Esophagus muscularis mucosa (tissue), 4 donors: ENCODE results near the gene CDCP2. TPM values are rescaled to one million over a fixed set of nuclear protein-coding genes. Genes with fewer than 3 reads are reported as not detected.

Source experiments
- DNase-seq: peaks from one replicate; pipeline ENCODE4 v3.0.0-alpha.2; 2017; ENCODE audit errors: extremely low spot score
- H3K27ac ChIP-seq, 4 donors: fragments of 200-600 bp; sonication (generic); replicated peaks in 1 of 4; 1 replicate in 3 of 4; 2 replicates in 1 of 4; pipeline ENCODE4 v1.5.1; 2016 to 2019; ENCODE audit warnings: mild to moderate bottlenecking in 1 of 4
- H3K27me3 ChIP-seq, 4 donors: fragments of 200-600 bp; sonication (generic); one replicate each; pipeline versions ENCODE4 v1.5.1 to v1.6.0; 2016 to 2019
- H3K36me3 ChIP-seq, 4 donors: fragments of 200-600 bp; sonication (generic); one replicate each; pipeline ENCODE4 v1.5.1; 2016 to 2019
- H3K4me1 ChIP-seq, 4 donors: fragments of 200-600 bp; sonication (generic); one replicate each; pipeline ENCODE4 v1.5.1; 2016 to 2019
- H3K4me3 ChIP-seq, 4 donors: fragments of 200-600 bp; sonication (generic); 1 replicate in 2 of 4; 2 replicates in 2 of 4; pipeline ENCODE4 v1.5.1; 2016 to 2019; ENCODE audit warnings: mild to moderate bottlenecking in 4 of 4, moderate library complexity in 1 of 4
- H3K9me3 ChIP-seq, 4 donors: fragments of 200-600 bp; sonication (generic); 1 replicate in 3 of 4; 2 replicates in 1 of 4; pipeline ENCODE4 v1.5.1; 2016 to 2019
- EP300 ChIP-seq: sonication (generic); formaldehyde crosslinking; IDR thresholded peaks from one replicate; pipeline ENCODE4 v1.6.1; 2017; ENCODE audit warnings: antibody characterized with exemption
- POLR2A ChIP-seq: fragments of 450-650 bp; IDR thresholded peaks from one replicate; pipeline ENCODE4 v1.6.1; 2017; ENCODE audit warnings: antibody characterized with exemption, moderate library complexity, mild to moderate bottlenecking, low read depth
- POLR2AphosphoS5 ChIP-seq, 2 donors: sonication (generic); formaldehyde crosslinking; IDR thresholded peaks; one replicate each; pipeline ENCODE4 v1.6.1; 2017; ENCODE audit warnings: antibody characterized with exemption in 2 of 2
- WGBS: methylation state at CpG from one replicate; pipeline ENCODE4 v1.1.5; 2018; 5-methylcytosine and 5-hydroxymethylcytosine counted together
- intact Hi-C: fragments of 100-400 bp; cut with DNase I; formaldehyde crosslinking; loops from one replicate; pipeline ENCODE4 v1.15.1; 2023
- total RNA-seq, 4 donors: library from RNA; depleted of rRNA; stranded (reverse); fragments of >200 nt; gene quantifications; one replicate each; pipeline versions ENCODE4 v1.1.0 to v1.2.1, GENCODE V29; 2016
- TF ChIP-seq, protein P1 (sequence below), 3 experiments: fragments of 200-600 bp in 2 of 3; fragments of 450-650 bp in 1 of 3; sonication (generic) in 2 of 3; IDR thresholded peaks; one replicate each; pipeline ENCODE4 v1.5.1; 2017 to 2019; ENCODE audit warnings: antibody characterized with exemption in 3 of 3, mild to moderate bottlenecking in 2 of 3, moderate library complexity in 1 of 3

CDCP2 gene
- total RNA-seq, 4 donors from 2014 or later: 0.26 to 0.40 (median 0.33) TPM; not detected in 1

DNA sequence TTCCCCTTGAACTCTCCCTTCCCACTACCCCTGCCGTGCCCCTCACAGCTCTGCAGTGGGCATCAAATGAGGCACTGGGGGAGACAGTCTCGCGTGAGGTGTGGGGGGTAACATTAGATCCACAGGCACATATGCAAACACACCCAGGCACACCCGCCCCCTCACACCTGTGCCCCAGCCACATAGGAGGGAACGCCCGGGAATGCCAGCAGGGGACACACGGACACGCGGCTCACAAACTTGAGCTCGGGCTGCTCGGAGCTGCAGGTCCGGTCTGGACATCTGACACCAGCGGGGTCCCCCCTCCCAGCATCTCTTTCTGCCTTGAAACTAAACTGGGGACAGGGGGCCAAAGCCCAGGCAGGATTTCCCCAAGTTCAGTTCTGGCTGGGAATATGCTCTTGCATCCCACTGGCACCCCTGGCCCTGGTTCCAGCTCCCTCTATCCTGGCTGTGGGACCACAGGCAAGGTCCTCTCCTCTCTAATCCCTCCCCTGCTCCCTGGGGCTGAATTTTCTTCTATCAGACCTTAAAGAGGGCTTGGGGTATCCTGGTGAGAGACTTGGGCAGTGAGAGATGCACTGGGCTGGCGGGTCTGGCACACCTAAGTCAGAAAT lies 30.6 kb downstream of the CDCP2 start:
- no peaks in the 10 kb centered on the region for H3K9me3 ChIP-seq
- 66% methylated on average over 12 of the region's 14 CpGs for WGBS
- peaks cover 8 to 14% (median 13%) of the 10 kb centered on the region in 4 donors for H3K4me1 ChIP-seq
- H3K4me3 ChIP-seq: peak overlapping the region in 3 of 4 donors; percentile 29 to 47 (median 31)
- TF ChIP-seq POLR2AphosphoS5 (IDR thresholded peaks at IDR 0.05): no peak
- H3K27ac ChIP-seq: no peak overlapping the region
- intact Hi-C loops: loop anchor here (10.0 kb wide), 1 partner anchor 293 kb away; no protein-coding TSS in a partner anchor
- no peaks in the 10 kb centered on the region for H3K36me3 ChIP-seq
- no peak for DNase-seq
- H3K27me3 ChIP-seq: peaks cover 0 to 9% (median 0%) of the 10 kb centered on the region in 4 donors

DNA sequence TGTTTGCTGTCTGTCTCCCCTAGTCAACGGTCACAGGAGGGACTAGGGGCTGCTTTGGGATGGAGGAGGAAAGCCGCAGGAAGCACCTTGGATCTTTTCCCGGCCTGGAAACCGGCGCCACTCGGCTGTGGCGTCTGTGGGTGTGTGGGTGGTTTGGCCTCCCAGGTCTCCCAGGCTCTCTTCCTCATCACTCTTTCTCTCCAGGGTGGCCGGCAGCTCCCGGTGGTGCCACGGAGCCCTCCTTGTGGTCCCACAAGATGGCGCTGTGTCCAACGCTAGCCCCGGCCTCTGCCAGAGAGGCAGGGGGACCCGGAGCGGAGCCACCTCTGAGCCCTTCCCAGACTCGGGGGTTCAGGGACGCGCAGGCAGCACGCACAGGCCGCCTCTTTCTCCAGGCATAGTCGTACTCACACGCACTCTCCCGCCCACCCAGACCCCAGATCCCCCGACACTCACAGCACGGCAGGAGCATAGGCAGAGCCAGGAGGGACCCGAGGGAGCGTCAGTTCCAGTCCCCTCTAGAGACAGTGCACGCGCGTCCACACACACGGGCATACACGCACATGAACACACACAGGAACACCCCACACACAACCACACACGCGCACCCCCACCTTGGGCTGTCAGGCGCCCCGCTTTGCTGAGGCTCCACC lies 31.2 kb downstream of the CDCP2 start:
- Histone ChIP-seq H3K36me3 (no peaks in the 10 kb centered on the region), H3K4me3 (peak overlapping the region; percentile 29 to 47 (median 33)), H3K27ac (no peak overlapping the region), H3K9me3 (no peaks in the 10 kb centered on the region), H3K4me1 (peaks cover 8 to 14% (median 13%) of the 10 kb centered on the region in 4 donors), H3K27me3 (peaks cover 0 to 9% (median 0%) of the 10 kb centered on the region in 4 donors)
- TF ChIP-seq, protein P1, sequence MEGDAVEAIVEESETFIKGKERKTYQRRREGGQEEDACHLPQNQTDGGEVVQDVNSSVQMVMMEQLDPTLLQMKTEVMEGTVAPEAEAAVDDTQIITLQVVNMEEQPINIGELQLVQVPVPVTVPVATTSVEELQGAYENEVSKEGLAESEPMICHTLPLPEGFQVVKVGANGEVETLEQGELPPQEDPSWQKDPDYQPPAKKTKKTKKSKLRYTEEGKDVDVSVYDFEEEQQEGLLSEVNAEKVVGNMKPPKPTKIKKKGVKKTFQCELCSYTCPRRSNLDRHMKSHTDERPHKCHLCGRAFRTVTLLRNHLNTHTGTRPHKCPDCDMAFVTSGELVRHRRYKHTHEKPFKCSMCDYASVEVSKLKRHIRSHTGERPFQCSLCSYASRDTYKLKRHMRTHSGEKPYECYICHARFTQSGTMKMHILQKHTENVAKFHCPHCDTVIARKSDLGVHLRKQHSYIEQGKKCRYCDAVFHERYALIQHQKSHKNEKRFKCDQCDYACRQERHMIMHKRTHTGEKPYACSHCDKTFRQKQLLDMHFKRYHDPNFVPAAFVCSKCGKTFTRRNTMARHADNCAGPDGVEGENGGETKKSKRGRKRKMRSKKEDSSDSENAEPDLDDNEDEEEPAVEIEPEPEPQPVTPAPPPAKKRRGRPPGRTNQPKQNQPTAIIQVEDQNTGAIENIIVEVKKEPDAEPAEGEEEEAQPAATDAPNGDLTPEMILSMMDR (IDR thresholded peaks at IDR 0.05): peak; percentile 70 to 85 (median 79)
- peak in 1 of 2 donors; percentile 36 for TF ChIP-seq POLR2AphosphoS5 (IDR thresholded peaks at IDR 0.05)
- TF ChIP-seq POLR2A: no peak
- intact Hi-C loops: loop anchor here (1.0 to 10.0 kb wide), 2 partner anchors 293 to 368 kb away; no protein-coding TSS in a partner anchor
- WGBS: 8% methylated on average over 29 of the region's 36 CpGs
- no peak for DNase-seq

DNA sequence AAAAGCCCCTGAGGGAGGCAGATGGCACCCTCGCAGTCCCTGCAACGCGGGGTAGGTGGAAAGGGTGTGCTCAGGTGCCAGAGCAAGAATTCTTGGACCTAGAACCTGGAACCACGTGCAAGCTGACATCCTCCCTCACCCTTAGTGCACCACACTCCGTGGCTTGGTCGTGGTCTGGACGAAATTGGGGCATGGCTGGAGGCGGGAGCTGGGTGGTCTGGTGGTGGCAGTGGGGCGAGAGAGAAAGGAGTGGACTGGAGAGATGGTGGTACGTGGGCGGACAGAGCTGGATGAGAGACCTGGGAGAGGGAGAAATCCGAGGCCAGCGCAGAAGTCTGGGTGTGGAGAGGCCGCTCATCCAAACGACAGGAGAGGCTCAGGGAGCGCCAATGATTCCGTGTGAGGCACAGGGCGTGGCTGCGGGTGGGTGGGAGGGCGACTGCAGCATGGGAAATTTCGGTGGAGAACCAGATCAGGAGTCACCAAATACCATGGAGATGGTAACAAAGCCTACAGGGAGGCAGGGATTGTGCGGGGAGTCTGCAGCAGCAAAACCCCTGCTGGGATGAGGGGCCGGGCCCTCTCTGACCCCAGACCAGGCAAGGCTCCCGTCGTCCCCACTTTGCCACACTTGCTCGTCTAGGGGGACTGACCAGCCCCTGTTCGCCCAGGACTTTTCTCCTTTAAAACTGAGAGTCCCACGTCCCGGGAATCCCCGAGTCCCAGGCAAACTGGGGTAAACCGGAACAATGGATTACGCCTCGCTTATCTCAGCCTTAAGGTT lies 31.9 kb downstream of the CDCP2 start:
- TF ChIP-seq EP300: no peak
- no peak for TF ChIP-seq POLR2AphosphoS5 (IDR thresholded peaks at IDR 0.05)
- no peak for TF ChIP-seq POLR2A
- TF ChIP-seq, protein P1 (IDR thresholded peaks at IDR 0.05): no peak
- WGBS: 66% methylated on average over 32 of the region's 33 CpGs
- intact Hi-C loops: loop anchor here (1.0 to 10.0 kb wide), 2 partner anchors 294 to 368 kb away; no protein-coding TSS in a partner anchor
- Histone ChIP-seq H3K9me3 (no peaks in the 10 kb centered on the region), H3K4me1 (peaks cover 8 to 14% (median 13%) of the 10 kb centered on the region in 4 donors), H3K4me3 (peak overlapping the region; percentile 29 to 47 (median 33)), H3K27ac (no peak overlapping the region), H3K27me3 (peaks cover 0 to 9% (median 0%) of the 10 kb centered on the region in 4 donors), H3K36me3 (no peaks in the 10 kb centered on the region)
- DNase-seq: no peak

DNA sequence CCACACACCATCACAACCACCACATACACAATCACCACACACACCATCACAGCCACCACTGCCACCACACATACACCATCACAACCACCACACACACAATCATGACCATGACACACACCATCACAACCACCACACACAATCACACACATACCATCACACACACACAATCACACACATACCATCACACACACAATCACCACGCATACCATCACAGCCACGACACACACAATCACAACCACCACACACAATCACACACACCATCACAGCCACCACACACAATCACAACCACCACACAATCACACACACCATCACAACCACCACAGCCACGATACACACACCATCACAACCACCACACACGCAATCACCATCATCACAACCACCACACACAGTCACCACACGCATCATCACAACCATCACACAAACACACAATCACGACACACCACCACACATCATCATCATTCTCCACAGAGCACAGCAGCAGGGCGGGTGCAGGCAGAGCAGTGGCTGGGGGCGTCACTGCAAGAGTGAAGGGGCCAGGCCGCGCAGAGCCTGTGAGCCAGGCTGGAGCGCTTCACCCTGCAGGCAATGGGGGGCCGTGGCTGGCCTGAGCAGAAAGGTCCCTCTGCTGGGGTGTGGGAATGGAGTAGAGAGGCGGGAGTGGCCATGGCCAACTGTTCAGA lies 32.6 kb downstream of the CDCP2 start:
- TF ChIP-seq POLR2A: no peak
- TF ChIP-seq POLR2AphosphoS5 (IDR thresholded peaks at IDR 0.05): no peak
- no peak for TF ChIP-seq EP300
- TF ChIP-seq, protein P1 (IDR thresholded peaks at IDR 0.05): no peak

More for the DNA sequence above, 32.6 kb downstream of the CDCP2 start:
- intact Hi-C loops: loop anchor here (10.0 kb wide), 1 partner anchor 295 kb away; no protein-coding TSS in a partner anchor
- no peak overlapping the region for H3K27ac ChIP-seq
- H3K36me3 ChIP-seq: no peaks in the 10 kb centered on the region
- H3K9me3 ChIP-seq: no peaks in the 10 kb centered on the region
- no peak for DNase-seq
- peaks cover 8 to 14% (median 13%) of the 10 kb centered on the region in 4 donors for H3K4me1 ChIP-seq
- no peak overlapping the region for H3K4me3 ChIP-seq
- 96% methylated on average over 12 of the region's 13 CpGs for WGBS
- H3K27me3 ChIP-seq: peaks cover 0 to 9% (median 0%) of the 10 kb centered on the region in 4 donors
